H1 (cell line): ENCODE data around the gene FBXL17. TPM values are rescaled to one million over a fixed set of nuclear protein-coding genes. Genes with fewer than 3 reads are reported as not detected.

ENCODE experiments used
- CHD2 ChIP-seq: IDR thresholded peaks from 2 replicates; pipeline ENCODE4 v1.6.1; 2012; ENCODE audit warnings: low read length, improper control_type of control experiment
- GABPA ChIP-seq: IDR thresholded peaks from 2 replicates; pipeline ENCODE4 v1.6.1; 2011; ENCODE audit warnings: mild to moderate bottlenecking, low read length, moderate library complexity, borderline replicate concordance; ENCODE audit not compliant: insufficient read depth
- KDM1A ChIP-seq: fragments of 200-600, 300-600 bp; sonication (generic); IDR thresholded peaks from 2 replicates; pipeline ENCODE4 v1.7.1; 2016; ENCODE audit warnings: mild to moderate bottlenecking, low read length, borderline replicate concordance
- PHF8 ChIP-seq: fragments of 200-600 bp; sonication (generic); conservative IDR thresholded peaks from 2 replicates; pipeline ENCODE4 v1.7.1; 2012; ENCODE audit warnings: low read depth, mild to moderate bottlenecking, inconsistent platforms, low read length, moderate library complexity
- POU5F1 ChIP-seq: IDR thresholded peaks from 2 replicates; pipeline ENCODE4 v1.6.1; 2011; ENCODE audit warnings: low read depth, mild to moderate bottlenecking, low read length, moderate library complexity
- RFX5 ChIP-seq: IDR thresholded peaks from 2 replicates; pipeline ENCODE4 v1.6.1; 2011; ENCODE audit warnings: low read depth, low read length, improper control_type of control experiment, borderline replicate concordance
- SIRT6 ChIP-seq: IDR thresholded peaks from one replicate; pipeline ENCODE4 v1.7.1; 2012; ENCODE audit warnings: low read length, inconsistent platforms
- polyA plus RNA-seq, 7 experiments: library from polyadenylated mRNA; depleted of rRNA in 3 of 7; stranded (reverse) in 5 of 7; unstranded in 2 of 7; fragments of >200 nt in 5 of 7; fragments of 200-250 nt in 2 of 7; gene quantifications; 1 replicate in 5 of 7; 2 replicates in 1 of 7; 4 replicates in 1 of 7; pipeline versions ENCODE4 v1.2.1 to v1.2.3, GENCODE V29; 2011 to 2013; ENCODE audit warnings: missing spikeins in 2 of 7, mixed read lengths in 2 of 7
- total RNA-seq: library from RNA; stranded (reverse); fragmentation: NEBNext Ultra II Directional; extraction: Animal tissue kit (Norgen Biotek cat#: 25700); gene quantifications from 2 replicates; pipeline ENCODE4 v1.2.1, GENCODE V29; 2021

The FBXL17 gene
- total and polyA plus RNA-seq, 2 of the 8 experiments (the other 6 are each of a cell fraction or from before 2014, with no cell fraction given) = 0.35 to 4.3 TPM

DNA sequence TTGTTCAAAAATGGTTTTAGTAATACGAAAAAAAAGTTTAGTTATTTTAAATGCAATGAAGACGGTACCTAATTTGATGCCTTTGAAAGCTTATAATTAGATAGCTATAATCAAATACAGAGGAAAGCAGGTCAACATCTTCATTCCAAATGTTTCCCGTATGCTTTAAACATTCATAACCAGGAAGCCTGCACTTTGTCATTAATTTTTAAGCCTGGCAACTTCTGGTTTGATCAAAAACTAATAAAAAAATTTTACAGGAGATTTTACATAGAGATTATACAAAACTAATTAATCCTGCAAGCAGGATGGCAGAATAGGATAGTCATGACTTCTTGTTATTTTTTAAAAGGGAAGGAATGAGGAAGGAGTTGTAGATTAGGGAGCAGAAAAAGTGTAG, 353.0 kb downstream of the FBXL17 start (continued):
- no peak for TF ChIP-seq CHD2
- no peak for TF ChIP-seq PHF8
- TF ChIP-seq POU5F1 = no peak
- no peak for TF ChIP-seq SIRT6
- no peak for TF ChIP-seq RFX5
- TF ChIP-seq KDM1A = no peak
- TF ChIP-seq GABPA = no peak
- TF ChIP-seq, all 59 proteins: peak for 0
